HT-29 (cell line): ENCODE results near the gene SCNN1A. TPM values are rescaled to one million over a fixed set of nuclear protein-coding genes. Genes with fewer than 3 reads are reported as not detected.

Experiments used
- DNase-seq: peaks from one replicate; pipeline ENCODE4 v3.0.0-alpha.2; 2015; ENCODE audit warnings: low spot score
- total RNA-seq: library from RNA; depleted of rRNA; stranded (reverse); fragments of >200 nt; shearing (Covaris generic); gene quantifications from 2 replicates; pipeline ENCODE4 v1.2.3, GENCODE V29; 2014

Gene SCNN1A
- total RNA-seq, 1 experiment from 2014 or later: 221 TPM

DNA sequence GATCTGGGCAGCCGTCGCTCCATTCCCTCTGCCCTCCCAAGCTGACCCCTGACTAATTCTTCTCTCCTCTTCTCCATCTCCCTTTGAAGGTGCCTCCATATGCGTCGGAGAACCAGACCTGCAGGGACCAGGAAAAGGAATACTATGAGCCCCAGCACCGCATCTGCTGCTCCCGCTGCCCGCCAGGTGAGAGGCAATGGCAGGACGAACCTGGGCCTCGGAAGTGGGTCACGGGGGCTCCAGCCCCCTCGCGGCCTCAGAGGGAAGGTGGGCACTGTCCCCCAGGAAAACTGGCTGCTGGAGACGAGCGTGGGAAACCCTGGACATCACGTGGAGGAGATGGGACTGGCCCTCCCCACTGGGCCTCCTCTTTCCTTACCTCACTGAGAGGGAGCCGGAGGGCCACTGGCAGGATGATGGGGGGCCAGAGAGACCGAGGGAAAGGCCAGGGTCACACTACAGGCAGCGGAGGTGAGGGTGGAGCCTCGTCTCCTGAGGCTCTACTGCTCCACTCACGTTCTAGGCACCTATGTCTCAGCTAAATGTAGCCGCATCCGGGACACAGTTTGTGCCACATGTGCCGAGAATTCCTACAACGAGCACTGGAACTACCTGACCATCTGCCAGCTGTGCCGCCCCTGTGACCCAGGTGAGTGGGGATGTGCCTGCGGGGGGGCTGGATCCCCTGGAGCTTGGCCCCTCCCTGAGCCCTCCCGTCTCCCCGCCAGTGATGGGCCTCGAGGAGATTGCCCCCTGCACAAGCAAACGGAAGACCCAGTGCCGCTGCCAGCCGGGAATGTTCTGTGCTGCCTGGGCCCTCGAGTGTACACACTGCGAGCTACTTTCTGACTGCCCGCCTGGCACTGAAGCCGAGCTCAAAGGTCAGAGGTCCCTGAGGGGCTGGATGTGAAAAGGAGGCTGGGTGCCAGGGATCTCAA lies 9.4 kb upstream of the SCNN1A start:
- DNase-seq: peak; percentile 53

DNA sequence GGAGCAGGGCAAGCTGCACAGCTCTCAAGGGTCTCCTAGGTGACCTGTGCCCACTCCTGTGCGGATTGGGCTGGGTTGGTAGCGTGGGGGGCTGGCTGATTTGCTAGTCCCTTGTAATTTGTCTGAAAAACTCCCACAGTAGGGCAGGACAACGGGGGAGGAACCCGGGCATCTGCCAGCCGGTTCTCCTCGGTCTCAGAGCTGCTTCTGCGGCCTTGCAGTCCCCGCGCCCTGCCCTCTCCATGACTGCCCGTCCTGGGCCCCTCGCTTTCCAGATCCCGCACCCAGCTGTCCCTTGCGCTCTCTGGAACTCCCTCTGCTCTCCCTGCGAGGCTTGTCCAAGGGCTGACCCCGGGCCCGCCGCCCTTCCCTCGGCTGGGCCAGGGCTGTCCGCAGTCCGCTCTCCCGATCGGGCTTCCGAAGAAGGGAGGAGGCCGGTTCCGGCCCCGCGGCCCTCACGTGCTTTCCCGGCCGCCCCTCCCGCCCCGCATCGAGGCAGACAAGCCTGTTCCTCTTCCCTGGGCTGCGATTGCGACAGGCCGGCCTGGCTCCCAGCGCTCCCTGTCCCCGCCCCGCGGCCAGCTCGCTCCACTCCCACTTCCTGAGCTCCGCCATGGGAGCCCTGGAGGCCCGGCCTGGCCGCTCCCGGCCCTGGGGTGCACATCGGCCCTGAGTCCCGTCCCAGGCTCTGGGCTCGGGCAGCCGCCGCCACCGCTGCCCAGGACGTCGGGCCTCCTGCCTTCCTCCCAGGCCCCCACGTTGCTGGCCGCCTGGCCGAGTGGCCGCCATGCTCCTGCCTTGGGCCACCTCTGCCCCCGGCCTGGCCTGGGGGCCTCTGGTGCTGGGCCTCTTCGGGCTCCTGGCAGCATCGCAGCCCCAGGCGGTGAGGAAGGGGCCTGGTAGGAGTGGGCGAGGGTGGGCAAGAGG lies 8.5 kb upstream of the SCNN1A start, which contains the start of gene LTBR:
Gene LTBR (plus strand): TSS at position 591 of the 927 bp plus-strand sequence. CDS start 197 bp downstream, at position 788.
- peak; percentile 94 for DNase-seq

DNA sequence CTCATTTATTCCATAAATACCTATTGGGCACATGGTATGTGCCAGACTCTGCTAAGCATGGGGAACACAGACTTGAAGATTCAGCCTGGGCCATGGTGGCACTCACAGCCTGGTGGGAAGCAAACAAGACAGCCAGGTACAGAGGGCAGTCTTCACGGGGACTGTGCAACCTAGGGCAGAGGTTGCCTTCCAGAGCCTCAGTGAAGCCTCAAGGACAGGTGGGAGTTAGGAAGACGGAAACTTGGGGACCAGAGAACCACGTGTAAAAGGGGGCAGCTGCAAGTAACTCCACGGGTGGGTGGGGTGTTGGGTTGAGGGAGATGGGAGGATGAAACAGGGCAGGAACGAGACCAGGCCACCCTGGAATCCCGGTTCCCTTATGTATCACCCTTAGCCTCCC lies 7.6 kb upstream of the SCNN1A start:
- no peak for DNase-seq

DNA sequence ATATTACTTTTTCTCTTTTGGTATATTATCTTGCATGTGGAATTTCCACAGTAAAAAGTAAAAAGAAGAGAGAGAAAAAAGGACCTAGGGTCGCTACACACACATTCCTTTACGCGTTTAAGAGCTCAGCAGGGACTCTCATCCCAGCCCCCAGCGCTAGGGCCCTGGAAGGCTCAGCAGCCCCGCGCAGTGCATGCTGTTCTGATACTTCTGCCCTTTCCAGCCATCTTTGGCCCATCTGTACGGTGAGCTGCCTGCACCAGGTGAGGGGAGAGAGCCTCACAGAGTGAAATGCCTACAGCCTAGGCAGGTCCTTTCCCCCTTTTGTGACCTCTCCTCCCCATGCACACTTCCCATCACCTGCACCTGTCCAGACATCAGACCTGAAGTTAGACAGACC lies 7.0 kb upstream of the SCNN1A start:
- no peak for DNase-seq

DNA sequence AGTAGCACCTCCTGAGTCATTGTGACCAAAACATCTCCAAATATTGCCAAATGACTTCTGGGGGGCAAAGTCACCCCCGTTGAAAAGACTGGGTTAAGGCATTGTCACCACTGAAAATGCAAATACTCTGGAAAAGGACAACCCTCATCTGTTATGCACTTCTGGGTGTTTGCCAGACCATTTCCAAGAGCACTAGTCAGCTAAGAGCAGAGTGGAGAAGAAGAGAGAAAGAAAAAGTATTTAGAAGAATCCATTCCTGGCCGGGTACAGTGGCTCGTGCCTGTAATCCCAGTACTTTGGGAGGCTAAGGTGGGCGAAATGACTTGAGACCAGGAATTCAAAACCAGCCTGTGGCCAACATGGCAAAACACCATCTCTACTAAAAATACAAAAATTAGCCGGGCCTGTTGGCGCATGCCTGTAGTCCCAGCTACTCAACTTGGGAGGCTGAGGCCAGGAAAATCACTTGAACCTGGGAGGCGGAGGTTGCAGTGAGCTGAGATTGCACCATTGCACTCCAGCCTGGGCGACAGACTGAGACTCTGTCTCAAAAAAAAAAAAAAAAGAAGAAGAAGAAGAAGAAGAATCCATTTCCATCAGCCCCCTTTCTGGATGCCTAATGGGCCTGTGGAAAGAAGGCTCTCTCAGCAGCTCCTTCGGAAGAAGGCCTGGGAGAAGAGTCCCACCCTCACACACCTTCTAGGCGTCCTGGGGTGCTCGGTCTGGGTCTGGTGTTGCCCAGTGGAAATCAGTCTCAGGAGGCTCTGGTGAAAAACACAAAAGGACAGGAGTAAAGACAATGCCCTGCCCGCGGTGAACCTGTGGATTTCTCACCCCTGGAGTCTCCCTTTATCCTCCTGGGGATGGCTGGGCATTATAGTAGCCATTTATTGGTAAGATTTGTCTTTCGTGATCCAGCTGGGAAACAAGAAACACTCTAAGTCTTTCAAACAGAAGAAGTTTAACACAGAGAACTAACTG lies 5.1 kb upstream of the SCNN1A start:
- DNase-seq: no peak

DNA sequence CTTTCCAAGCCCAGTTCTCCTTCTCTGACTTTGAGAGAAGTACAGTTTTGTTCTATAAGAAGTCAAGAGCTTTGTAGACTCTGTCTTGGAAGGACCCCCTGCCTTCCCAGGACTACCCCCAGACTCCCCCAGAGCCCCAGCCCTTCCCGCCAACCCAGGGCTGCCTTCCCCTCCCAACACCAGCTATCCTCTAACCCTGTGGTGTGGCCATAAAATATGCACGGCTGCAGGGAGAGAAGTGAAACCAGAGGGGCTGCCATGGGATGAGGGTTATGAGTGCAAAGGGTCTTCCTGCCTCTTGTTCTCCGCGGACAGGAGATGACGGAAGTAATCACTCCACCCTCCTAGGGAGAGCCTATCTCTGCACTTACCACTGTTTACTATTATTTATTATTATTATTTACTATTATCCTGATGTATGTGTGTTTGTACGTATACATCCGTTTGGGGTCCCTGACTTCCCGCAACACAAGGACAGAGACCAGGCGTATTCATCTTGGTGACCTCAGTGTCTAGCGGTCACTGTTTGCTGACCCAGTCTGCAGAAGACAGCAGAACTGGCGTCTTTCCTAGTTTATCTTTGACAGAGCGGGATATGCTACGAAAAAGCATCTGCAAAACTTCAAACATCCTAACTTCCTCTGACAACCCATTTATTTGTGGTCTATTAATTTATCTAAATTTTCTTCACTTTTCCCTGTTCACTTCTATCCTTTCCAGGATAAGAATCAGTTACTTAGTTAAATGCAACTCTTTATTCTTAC lies 3.5 kb upstream of the SCNN1A start:
- no peak for DNase-seq

DNA sequence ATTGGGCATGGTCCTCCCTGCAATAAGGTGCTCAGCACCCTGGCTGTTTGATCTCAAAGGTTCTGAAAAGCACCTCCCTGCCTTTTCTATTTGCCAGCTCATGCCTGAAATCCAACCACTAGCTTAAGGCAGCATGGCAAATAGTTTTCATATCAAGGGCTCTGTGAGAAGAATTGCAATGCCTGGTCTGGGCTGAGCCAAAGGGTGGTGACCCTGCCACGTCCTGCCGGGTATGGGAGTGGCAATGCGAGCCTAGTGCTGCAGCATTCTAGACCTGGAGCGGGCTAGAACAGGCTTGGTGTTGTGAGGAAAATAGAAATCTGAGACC lies 2.3 kb upstream of the SCNN1A start:
- DNase-seq: peak; percentile 87

DNA sequence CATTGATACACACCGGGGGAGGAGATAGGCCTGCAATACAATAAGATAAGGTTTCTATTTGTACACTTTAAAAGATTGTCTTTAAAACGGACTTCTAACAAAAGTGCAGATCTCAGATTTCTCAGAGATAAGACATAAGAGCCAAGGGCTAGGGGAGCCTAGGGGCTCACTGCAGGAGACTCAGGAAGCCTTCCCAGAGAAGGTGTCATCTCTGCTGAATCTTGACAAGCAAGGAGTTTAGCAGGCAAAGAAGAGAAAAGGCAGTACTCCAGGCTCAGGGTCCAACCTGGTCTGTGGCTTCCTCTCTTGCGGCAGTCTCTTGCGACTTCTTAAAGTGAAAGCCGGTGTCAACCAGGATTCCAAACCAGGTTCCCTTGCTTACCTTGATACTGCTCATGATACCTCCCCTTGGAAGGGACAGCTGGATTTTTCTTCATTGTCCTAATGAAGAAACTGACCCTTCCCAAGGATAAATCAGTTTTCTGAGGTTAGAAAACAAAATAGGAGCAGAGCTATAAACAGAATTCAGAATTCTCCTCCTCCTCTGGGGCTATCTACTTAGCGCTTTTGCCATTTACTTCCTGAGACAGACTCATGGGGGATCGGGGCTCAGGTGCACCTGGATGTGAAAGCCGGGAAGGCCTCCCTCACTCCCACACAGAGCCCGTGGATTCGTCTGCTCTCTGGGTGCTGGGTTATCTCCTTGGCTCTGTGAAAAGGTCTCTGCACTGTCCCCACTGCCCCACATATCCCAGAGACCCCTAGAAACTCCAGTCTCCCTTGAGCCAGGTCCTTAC lies 1.7 kb upstream of the SCNN1A start:
- DNase-seq: no peak

DNA sequence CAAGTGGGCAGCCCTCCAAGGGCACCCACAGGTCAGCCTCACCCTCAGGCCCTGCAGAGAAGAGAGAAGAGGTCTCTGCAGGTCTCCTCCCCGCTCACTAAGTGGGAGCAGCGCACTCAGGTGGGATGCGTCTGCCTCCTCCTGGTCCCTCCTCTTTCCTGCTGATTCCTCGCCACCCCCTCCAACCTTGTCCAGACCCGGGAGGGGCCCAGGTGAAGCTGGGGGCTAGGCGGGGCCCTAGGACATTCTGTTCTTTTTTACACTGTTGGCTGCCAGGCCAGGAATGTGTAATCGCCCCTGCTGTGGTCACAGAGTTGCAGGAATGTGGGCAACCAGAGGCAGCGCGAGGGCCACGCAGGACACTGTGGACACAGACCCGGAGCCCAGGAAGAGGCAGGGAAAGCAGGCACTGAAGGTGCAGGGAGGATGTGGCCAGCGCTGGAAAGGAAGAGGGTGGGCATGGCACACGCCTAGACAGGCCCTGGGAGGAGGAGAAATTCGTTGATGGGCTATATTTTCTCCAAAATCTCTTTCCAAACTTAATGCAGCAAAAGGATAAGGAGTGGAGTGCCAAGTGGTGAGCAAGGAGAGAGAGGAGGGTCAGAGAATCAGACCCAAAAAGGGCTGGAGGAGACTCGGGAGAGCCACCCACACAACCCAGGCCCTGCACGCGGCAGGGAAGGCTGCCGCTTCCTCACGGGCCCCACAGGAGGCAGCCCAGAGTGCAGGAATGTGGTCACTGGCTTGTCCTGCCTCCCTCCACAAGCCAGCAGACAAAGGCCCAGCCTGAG lies 911 bp upstream of the SCNN1A start:
- peak; percentile 82 for DNase-seq

DNA sequence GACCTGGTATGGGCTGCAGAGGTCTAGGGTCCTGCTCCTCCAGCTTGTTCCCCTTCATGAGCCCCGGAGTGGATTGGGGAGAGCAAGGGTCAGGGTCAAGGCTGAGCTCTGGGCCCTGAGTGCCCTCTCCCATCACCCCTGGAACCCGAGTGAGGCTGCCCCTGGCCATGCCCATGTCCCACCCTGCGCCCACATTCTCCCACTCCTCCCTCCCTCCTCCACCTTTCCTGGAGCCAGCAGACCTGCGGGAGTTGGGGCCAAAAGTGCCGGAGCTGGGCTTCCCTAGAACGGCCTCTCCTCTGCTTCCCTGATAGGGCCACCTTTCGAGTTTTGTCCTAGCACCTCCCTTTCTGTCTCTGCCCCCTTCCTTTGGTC lies 590 bp downstream of the SCNN1A start:
- no peak for DNase-seq

DNA sequence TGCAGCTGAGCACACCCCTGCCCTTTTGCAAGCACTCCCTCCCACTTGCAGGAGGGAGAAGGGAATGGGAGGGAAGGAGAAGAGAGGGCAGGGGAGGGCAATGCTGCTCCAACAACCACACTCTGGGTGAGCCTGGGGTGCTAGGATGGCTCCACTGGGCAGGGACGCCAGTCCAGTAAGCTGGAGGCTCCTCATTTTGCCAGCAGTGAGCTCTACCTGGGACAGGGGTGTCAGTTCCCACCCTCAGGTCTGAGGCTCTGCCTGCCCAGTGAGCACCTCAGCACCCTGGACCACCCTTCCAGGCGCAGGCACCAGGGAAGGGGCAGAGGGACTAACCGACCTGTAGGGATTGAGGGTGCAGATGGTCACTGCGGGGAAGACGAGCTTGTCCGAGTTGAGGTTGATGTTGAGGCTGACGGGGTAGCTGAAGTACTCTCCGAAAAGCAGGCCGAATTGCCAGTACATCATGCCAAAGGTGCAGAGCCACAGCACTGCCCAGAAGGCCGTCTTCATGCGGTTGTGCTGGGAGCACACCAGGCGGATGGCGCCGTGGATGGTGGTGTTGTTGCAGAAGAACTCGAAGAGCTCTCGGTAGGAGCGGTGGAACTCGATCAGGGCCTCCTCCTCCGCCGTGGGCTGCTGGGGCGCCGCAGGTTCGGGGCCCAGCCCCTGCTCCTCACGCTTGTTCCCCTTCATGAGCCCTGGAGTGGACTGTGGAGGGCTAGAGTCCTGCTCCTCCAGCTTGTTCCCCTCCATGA lies 1.2 kb downstream of the SCNN1A start:
- DNase-seq: peak; percentile 45

DNA sequence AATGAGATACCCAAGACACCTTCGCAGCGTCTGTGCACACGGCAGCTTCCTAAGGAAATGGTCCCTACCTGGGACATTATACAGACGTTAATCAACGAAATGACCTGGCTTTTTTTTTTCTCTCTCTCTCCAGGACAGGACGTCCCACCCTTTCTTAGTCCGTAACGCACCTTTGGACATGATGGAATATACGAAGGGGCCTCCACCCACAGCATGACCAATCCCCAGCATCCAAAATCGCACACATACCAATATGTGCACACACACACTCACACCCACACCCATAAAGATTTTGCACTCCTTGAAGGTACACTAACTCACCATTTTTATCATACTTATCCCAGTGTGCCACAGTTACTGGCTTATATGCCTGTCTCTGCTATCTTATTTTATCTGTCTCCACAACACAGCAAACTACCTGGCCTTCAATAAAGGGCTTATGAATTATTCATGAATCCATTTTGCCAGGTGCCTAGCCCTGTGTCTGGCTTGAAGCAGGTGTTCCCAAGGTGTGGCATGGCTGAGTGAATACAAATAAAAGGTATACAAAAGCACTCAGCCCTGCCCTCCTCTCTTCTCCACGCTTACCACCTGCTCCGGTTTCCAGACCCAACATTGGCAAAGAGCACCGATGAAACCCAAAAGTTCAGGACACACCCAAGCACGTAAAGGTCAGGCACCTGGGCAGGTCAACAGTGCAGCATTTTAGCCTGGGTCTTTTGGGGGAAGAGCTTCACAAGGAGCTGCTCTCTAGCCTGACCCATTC lies 2.2 kb downstream of the SCNN1A start:
- peak; percentile 39 for DNase-seq

DNA sequence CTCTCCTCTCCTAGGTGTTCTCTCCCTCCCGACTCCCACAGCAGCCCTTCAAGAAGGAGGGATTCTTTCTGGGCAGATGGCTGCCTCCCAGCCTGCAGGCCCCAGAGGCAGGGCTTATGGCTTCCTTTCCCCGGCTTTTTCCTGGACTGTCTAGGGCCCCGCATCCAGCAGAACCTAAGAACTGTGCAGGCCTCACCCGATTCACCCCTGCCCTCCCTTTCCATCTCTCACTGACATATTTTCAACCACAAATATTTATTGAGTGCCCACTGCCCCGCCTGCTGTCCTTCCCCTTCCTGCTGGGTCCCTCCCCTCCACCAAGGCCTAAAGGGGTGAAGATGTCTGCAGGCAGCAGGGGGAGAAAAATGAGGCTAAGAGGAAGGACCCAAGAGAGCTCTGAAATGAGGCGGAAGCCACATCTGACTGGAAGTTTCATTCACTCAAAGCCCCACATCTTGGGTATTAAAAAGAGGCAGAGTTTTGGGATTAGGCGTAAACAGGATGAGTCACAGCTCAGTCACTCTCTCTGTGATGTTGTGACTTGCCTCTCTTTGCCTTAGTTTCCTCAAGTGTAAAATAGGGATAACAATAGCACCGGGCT lies 2.9 kb downstream of the SCNN1A start:
- peak; percentile 91 for DNase-seq

DNA sequence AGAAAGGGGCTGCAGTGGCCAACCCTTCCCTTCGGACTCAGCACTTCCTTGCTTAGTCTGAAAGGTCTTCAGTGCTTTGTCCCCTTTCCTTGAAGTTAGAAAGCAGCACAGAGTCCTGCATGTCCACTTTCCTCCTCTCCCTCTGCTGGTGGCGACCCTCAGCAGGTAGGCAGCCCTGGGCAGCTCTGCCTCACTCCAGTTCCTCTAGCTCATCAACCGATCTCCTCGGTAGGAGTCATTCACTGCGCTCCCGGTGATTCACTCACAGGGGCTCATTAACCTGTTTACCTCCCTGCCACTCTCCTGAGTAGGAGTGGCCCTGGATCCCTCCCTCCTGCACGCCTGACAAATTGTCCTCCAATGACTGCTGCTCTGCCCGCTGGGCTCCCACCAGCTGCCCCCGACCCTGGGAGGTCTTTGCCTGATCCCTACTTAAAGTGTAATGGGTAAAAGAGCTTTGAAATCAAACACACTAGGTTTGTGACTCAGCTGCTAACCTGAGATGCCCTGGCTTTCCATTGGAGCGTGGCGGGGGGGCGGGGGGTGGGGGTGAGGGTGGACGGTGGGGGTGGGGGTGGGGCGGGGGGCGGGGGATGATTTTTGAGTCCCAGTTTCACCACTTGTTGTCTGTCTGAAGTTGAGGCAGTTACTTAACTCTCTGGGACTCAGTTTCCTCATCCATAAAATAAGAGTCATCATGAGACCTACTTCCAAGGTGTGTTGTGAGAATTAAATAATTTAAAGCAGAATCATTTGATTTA lies 4.2 kb downstream of the SCNN1A start:
- peak; percentile 94 for DNase-seq

DNA sequence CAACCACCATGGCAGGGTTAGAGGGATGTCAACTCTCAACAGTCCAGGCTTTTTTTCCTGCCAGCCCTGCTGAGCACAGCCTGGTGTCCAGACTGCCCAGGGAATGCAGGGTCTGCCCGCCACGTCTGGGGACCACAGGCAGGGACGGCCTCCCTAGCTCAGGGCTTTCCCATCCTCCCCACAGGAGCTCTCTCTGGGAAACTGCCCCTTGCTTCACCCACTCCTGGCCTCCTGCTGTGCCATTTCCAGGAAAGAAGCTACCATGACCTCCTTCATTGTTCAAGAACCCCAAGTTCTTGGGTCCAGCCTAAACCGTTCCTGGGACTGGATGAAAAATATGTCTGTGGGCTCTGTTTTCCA lies 4.8 kb downstream of the SCNN1A start:
- DNase-seq: no peak

DNA sequence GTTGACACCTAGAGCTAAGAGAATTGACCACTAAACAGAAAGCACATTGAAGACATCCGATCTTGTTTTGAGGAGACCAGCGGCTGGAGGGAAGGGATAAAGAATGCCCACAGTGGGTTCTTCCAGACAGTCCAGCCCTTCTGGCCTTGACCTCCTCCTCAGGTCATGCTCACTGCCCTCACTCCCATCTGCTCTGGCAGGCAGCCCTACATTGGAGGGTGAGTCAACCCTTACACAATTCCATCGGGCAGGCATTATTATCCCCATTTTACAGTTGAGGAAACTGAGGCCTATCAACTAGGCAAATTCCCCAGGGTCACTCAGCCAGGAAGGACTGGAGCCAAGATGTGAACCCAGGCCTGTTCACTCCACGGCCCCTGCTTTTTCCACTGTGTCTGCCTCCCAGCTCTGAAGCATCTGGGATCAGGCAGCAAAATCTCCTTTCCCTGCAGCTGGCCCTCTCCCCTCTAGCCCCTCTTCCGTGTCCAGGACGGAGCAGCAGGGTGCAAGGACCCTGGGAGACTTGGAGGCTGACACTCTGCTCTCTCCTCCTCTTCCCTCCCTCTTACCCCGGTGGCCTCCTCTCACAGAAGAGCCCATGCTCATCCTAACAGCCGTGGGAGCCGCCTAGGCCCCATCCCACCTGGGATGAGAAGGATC lies 5.3 kb downstream of the SCNN1A start:
- DNase-seq: no peak
